ENCODE data around the gene CNKSR1. TPM values are rescaled to one million over a fixed set of nuclear protein-coding genes. Genes with fewer than 3 reads are reported as not detected.

The CNKSR1 gene
- total and polyA plus RNA-seq, 2 of the 8 experiments (the other 6 are each of a cell fraction or from before 2014, with no cell fraction given), result 13.9 to 14.5 TPM

DNA sequence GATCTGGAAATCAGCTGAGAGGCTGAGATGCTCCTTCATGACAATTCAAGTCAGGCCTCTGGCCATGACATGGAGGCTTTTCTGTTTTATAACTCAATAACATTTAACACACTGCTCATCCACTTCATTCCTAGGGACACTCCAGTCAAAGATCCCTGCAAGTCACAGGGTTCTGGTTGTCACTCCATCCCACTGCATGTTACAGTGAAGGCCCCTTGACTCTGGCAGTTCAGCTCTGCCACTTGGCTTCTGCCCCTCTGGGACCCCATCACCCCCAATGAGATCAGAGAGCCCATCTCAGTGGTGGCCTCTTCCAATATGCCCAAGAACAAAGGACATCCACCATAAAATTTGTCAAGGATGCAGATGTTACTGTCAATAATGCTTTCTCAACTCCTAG, 28.4 kb upstream of the CNKSR1 start:
- H3K23ac ChIP-seq (ENCODE audit: insufficient read length), result no peak overlapping the region
- no peak overlapping the region for H4K5ac ChIP-seq (ENCODE audit: insufficient read length, low read depth, low read length)
- no peaks in the 10 kb centered on the region for H3K36me3 ChIP-seq (ENCODE audit: control insufficient read depth in 2 of 4, insufficient read depth in 4 of 4, low read length in 3 of 4)
- POLR2A ChIA-PET (ENCODE audit: partially characterized antibody), result interaction anchor here (1.4 kb wide), 1 partner anchor 107 kb away, joined by 3 read pairs; no protein-coding TSS in a partner anchor
- FAIRE-seq (no peak), DNase-seq (ENCODE audit: low read depth in 1 of 2, low spot score in 2 of 2) (no peak)
- peaks cover 4 to 28% (median 13%) of the 10 kb centered on the region in 4 experiments for H3K27me3 ChIP-seq (replicated peaks in 1 of 4; ENCODE audit: control insufficient read depth in 3 of 4, extremely low read depth in 1 of 4, insufficient read depth in 3 of 4, low read length in 3 of 4)
- no peak overlapping the region for H2BK120ac ChIP-seq (replicated peaks; ENCODE audit: low read depth, low read length)
- H3K27ac ChIP-seq (ENCODE audit: low read depth, low read length), result no peak overlapping the region
- no peak overlapping the region for H2BK12ac ChIP-seq (ENCODE audit: low read depth, low read length)
- no peak overlapping the region for H2AK5ac ChIP-seq (ENCODE audit: low read depth, low read length)
- H4K8ac ChIP-seq (ENCODE audit: extremely low read depth, insufficient read depth, low read length), result no peak overlapping the region
- H2AFZ ChIP-seq (ENCODE audit: low read length), result no peak overlapping the region
- H3K56ac ChIP-seq (replicated peaks; ENCODE audit: insufficient read length, low read depth, low read length), result no peak overlapping the region
- no peak overlapping the region for H3K4me2 ChIP-seq (ENCODE audit: insufficient read depth in 1 of 2, low read depth in 2 of 2, low read length in 2 of 2)
- no peak overlapping the region for H3K9ac ChIP-seq (replicated peaks in 1 of 4; ENCODE audit: extremely low read depth in 1 of 4, low read depth in 3 of 4, low read length in 3 of 4)
- H3K79me2 ChIP-seq (ENCODE audit: control insufficient read depth in 1 of 2, insufficient read depth in 2 of 2, low read length in 2 of 2), result no peaks in the 10 kb centered on the region
- no peaks in the 10 kb centered on the region for H3K23me2 ChIP-seq (ENCODE audit: low read depth, low read length)
- peaks cover 0 to under 1% of the 10 kb centered on the region in 2 experiments for H4K20me1 ChIP-seq (replicated peaks in 1 of 2; ENCODE audit: control insufficient read depth in 1 of 2, insufficient read depth in 2 of 2, low read length in 2 of 2)
- H3K4me1 ChIP-seq (replicated peaks in 1 of 4; ENCODE audit: control insufficient read depth in 3 of 4, insufficient read depth in 4 of 4, low read length in 3 of 4), result no peaks in the 10 kb centered on the region
- no peak for TF ChIP-seq EGR1 (IDR thresholded peaks at IDR 0.05; ENCODE audit: borderline replicate concordance, low read depth, low read length)
- TF ChIP-seq KDM5A (IDR thresholded peaks at IDR 0.05; ENCODE audit: low read length), result no peak
- no peak for TF ChIP-seq TAF1 (IDR thresholded peaks at IDR 0.05; ENCODE audit: low read depth, low read length)
- TF ChIP-seq GTF2F1 (IDR thresholded peaks at IDR 0.05; ENCODE audit: borderline replicate concordance, low read depth, low read length), result no peak
- TF ChIP-seq YY1 (IDR thresholded peaks at IDR 0.05; ENCODE audit: low read depth, low read length), result no peak
- no peak for TF ChIP-seq ASH2L (IDR thresholded peaks at IDR 0.05; ENCODE audit: low read length)
- TF ChIP-seq, protein P1, sequence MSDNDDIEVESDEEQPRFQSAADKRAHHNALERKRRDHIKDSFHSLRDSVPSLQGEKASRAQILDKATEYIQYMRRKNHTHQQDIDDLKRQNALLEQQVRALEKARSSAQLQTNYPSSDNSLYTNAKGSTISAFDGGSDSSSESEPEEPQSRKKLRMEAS (IDR thresholded peaks at IDR 0.05), result no peak
- no peak for TF ChIP-seq KDM4A (IDR thresholded peaks at IDR 0.05; ENCODE audit: low read depth, low read length, severe bottlenecking)
- no peak for TF ChIP-seq BRCA1 (IDR thresholded peaks at IDR 0.05; ENCODE audit: low read depth, low read length)
- no peak for TF ChIP-seq CBX8 (IDR thresholded peaks at IDR 0.05; ENCODE audit: borderline replicate concordance, low read depth, low read length)
- TF ChIP-seq CTBP2 (IDR thresholded peaks at IDR 0.05; ENCODE audit: borderline replicate concordance, insufficient read depth, insufficient read length, low read length), result no peak
- TF ChIP-seq TCF12 (IDR thresholded peaks at IDR 0.05; ENCODE audit: low read depth, low read length), result no peak
- no peak overlapping the region for H3K14ac ChIP-seq (ENCODE audit: insufficient read length)
- no peak overlapping the region for H2BK20ac ChIP-seq (ENCODE audit: low read length)
- no peak overlapping the region for H3K4me3 ChIP-seq (ENCODE audit: extremely low read depth in 1 of 4, insufficient read depth in 2 of 4, low read depth in 3 of 4, low read length in 4 of 4)
- no peak overlapping the region for H2BK15ac ChIP-seq (ENCODE audit: low read length)
- no peaks in the 10 kb centered on the region for H3K9me3 ChIP-seq (ENCODE audit: insufficient read depth in 2 of 2, low read depth in 1 of 2, low read length in 1 of 2)
- H3K79me1 ChIP-seq (ENCODE audit: low read depth, low read length), result no peaks in the 10 kb centered on the region
- H4K91ac ChIP-seq (replicated peaks; ENCODE audit: insufficient read length, low read length), result no peak overlapping the region
- no peak overlapping the region for H3K18ac ChIP-seq (ENCODE audit: extremely low read depth, low read length)
- no peak overlapping the region for H3K4ac ChIP-seq (replicated peaks; ENCODE audit: insufficient read length, low read depth, low read length)
- no peak overlapping the region for H2BK5ac ChIP-seq (ENCODE audit: low read depth, low read length)
- CTCF ChIA-PET (ENCODE audit: partially characterized antibody), result interaction anchor here (1.0 to 11.2 kb wide), 6 partner anchors 14 to 105 kb away, joined by 3 to 154 read pairs (median 4); partner anchors contain the start of gene CNKSR1
